HepG2 (cell line): ENCODE data around the gene SPACDR. TPM values are rescaled to one million over a fixed set of nuclear protein-coding genes. Genes with fewer than 3 reads are reported as not detected.

Experiments
- ATAC-seq: fragments of 200-7000 bp; cut with Tn5 transposase; 3 replicates; pipeline ENCODE4 v1.9.1; 2020; ENCODE audit warnings: mild to moderate bottlenecking, moderate library complexity
- BruUV-seq: library from RNA; stranded (reverse); fragments of 400-500 nt; replicated peaks from 2 replicates; lab custom pipeline; 2021; lab: Mats Ljungman, UMichigan
- CTCF ChIA-PET: fragments of 300-600 bp; formaldehyde crosslinking; extraction: SDS; loops from one replicate; lab custom pipeline; 2021; ENCODE audit warnings: low total read pairs, inconsistent platforms, low intra/inter-chr PET ratio; lab: Yijun Ruan, JAX
- POLR2A ChIA-PET: fragments of 350-600 bp; sonication (Branson Sonifier 250); formaldehyde crosslinking; loops from one replicate; lab custom pipeline; 2020; ENCODE audit warnings: antibody characterized with exemption, inconsistent platforms; lab: Yijun Ruan, JAX
- DNase-seq: peaks from one replicate; pipeline ENCODE4 v3.0.0-alpha.2; 2015; ENCODE audit warnings: low spot score
- FAIRE-seq: peaks from 3 replicates; lab custom pipeline; 2011; peaks lifted over from hg19 to GRCh38; lab: Jason Lieb, UNC
- H2AFZ ChIP-seq: one replicate; pipeline ENCODE4 v1.6.1; 2011; ENCODE audit warnings: low read length, inconsistent platforms
- H3K27ac ChIP-seq: fragments of 300-600 bp; 3 replicates; pipeline ENCODE4 v1.8.0; 2011; ENCODE audit warnings: mixed run types, mild to moderate bottlenecking, mixed read lengths, low read length, inconsistent platforms; ENCODE audit not compliant: insufficient read depth; ENCODE audit errors: extremely low read length
- H3K27me3 ChIP-seq, 2 experiments: fragments of 200-600 bp in 1 of 2; 2 replicates in 1 of 2; 3 replicates in 1 of 2; pipeline versions ENCODE4 v1.6.0 to v1.8.0; 2011; ENCODE audit warnings: low read length in 2 of 2, mild to moderate bottlenecking in 2 of 2, moderate library complexity in 2 of 2, inconsistent platforms in 1 of 2; ENCODE audit not compliant: insufficient read depth in 2 of 2, control insufficient read depth in 1 of 2
- H3K36me3 ChIP-seq, 2 experiments: fragments of 200-600 bp in 1 of 2; replicated peaks in 1 of 2; 2 replicates in 1 of 2; 3 replicates in 1 of 2; pipeline versions ENCODE4 v1.5.1 to v1.8.0; 2011; ENCODE audit warnings: low read length in 2 of 2, inconsistent platforms in 1 of 2; ENCODE audit not compliant: insufficient read depth in 2 of 2, control insufficient read depth in 1 of 2
- H3K4me1 ChIP-seq: 2 replicates; pipeline ENCODE4 v1.5.1; 2012; ENCODE audit warnings: low read length, inconsistent platforms; ENCODE audit not compliant: insufficient read depth
- H3K4me2 ChIP-seq: 2 replicates; pipeline ENCODE4 v1.6.0; 2011; ENCODE audit warnings: low read depth, low read length, inconsistent platforms
- H3K4me3 ChIP-seq, 3 experiments: fragments of 200-600 bp in 1 of 3; sonication (generic), shearing (Covaris generic) in 1 of 3; replicated peaks in 1 of 3; 2 replicates each; pipeline ENCODE4 v1.5.1; 2011 to 2016; ENCODE audit warnings: low read length in 3 of 3, inconsistent platforms in 2 of 3, low read depth in 2 of 3, mild to moderate bottlenecking in 2 of 3, control low read depth in 1 of 3, mixed read lengths in 1 of 3; ENCODE audit not compliant: insufficient read depth in 1 of 3
- H3K79me2 ChIP-seq: one replicate; pipeline ENCODE4 v1.6.1; 2011; ENCODE audit warnings: low read length, inconsistent platforms; ENCODE audit not compliant: insufficient read depth
- H3K9ac ChIP-seq: 2 replicates; pipeline ENCODE4 v1.6.0; 2011; ENCODE audit warnings: mild to moderate bottlenecking, low read depth, low read length, inconsistent platforms; ENCODE audit not compliant: insufficient read depth
- H3K9me3 ChIP-seq: 2 replicates; pipeline ENCODE4 v1.5.1; 2012; ENCODE audit warnings: mild to moderate bottlenecking, low read length
- H4K20me1 ChIP-seq: 2 replicates; pipeline ENCODE4 v1.6.0; 2011; ENCODE audit warnings: inconsistent platforms, mild to moderate bottlenecking, low read length, moderate library complexity; ENCODE audit not compliant: insufficient read depth
- ARID2 ChIP-seq: sonication (generic); formaldehyde crosslinking; IDR thresholded peaks from 2 replicates; pipeline ENCODE4 v1.8.1; 2022; ENCODE audit warnings: mild to moderate bottlenecking, missing genetic modification reagents, borderline replicate concordance
- CENPT ChIP-seq: sonication (generic); formaldehyde crosslinking; IDR thresholded peaks from 2 replicates; pipeline ENCODE4 v1.8.0; 2022; ENCODE audit warnings: low read depth, mild to moderate bottlenecking, moderate library complexity, missing genetic modification reagents
- HBP1 ChIP-seq: IDR thresholded peaks from 2 replicates; pipeline ENCODE4 v1.6.1; 2016; ENCODE audit warnings: low read depth, control low read depth
- KDM5A ChIP-seq: fragments of 200-600 bp; sonication (generic); IDR thresholded peaks from 2 replicates; pipeline ENCODE4 v1.7.0; 2018; ENCODE audit warnings: antibody characterized with exemption, mild to moderate bottlenecking, low read length, borderline replicate concordance
- PRPF4 ChIP-seq: fragments of 200-400 bp; formaldehyde crosslinking; IDR thresholded peaks from 2 replicates; pipeline ENCODE4 v1.6.1; 2016; ENCODE audit warnings: low read length, low read depth; ENCODE audit not compliant: poor library complexity, severe bottlenecking
- ZMYM2 ChIP-seq: sonication (generic); formaldehyde crosslinking; IDR thresholded peaks from 2 replicates; pipeline ENCODE4 v1.8.0; 2022; ENCODE audit warnings: mild to moderate bottlenecking, missing genetic modification reagents
- ZNF292 ChIP-seq: sonication (generic); formaldehyde crosslinking; IDR thresholded peaks from 2 replicates; pipeline ENCODE4 v1.8.1; 2022; ENCODE audit warnings: mild to moderate bottlenecking, low read depth, missing genetic modification reagents, borderline replicate concordance
- ZNF407 ChIP-seq: sonication (generic); formaldehyde crosslinking; IDR thresholded peaks from one replicate; pipeline ENCODE4 v1.5.1; 2020; ENCODE audit warnings: mild to moderate bottlenecking, missing genetic modification reagents; ENCODE audit errors: not compliant biosample characterization
- ZNF570 ChIP-seq: sonication (generic); formaldehyde crosslinking; IDR thresholded peaks from 2 replicates; pipeline ENCODE4 v1.4.0; 2020; ENCODE audit warnings: mild to moderate bottlenecking, missing genetic modification reagents, borderline replicate concordance
- WGBS: methylation state at CpG from one replicate; pipeline ENCODE4 v1.1.6; 2017; ENCODE audit warnings: low lambda C conversion rate; 5-methylcytosine and 5-hydroxymethylcytosine counted together
- in situ Hi-C: cut with HindIII; loops from 2 replicates; pipeline ENCODE4 v1.10.0; 2017; ENCODE audit warnings: low pct_unique_long_range_greater_than_20kb; ENCODE audit not compliant: extremely low pct_ligation_motif_present
- intact Hi-C: fragments of 100-400 bp; cut with micrococcal nuclease; formaldehyde crosslinking; loops from one replicate; pipeline ENCODE4 v1.10.0; 2022; ENCODE audit not compliant: unreplicated experiment
- polyA plus RNA-seq, 8 experiments: library from polyadenylated mRNA; depleted of rRNA in 3 of 8; stranded (reverse) in 7 of 8; unstranded in 1 of 8; fragments of >200 nt; fragmentation: Illumina TruSeq in 4 of 8; extraction: Trizol in 4 of 8; gene quantifications; 2 replicates each; pipeline versions ENCODE4 v1.2.1 to v1.2.3, GENCODE V29; 2011 to 2016; ENCODE audit warnings: low read depth in 4 of 8, missing spikeins in 1 of 8, mixed read lengths in 1 of 8; ENCODE audit not compliant: insufficient read depth in 1 of 8
- total RNA-seq, 5 experiments: library from RNA; depleted of rRNA; stranded (reverse); fragments of >200 nt; fragmentation: Illumina TruSeq; extraction: Trizol; gene quantifications; 2 replicates each; pipeline ENCODE4 v1.2.3, GENCODE V29; 2016; ENCODE audit warnings: low read depth in 1 of 5

Gene SPACDR
- total and polyA plus RNA-seq, 2 of the 13 experiments (the other 11 are each of a cell fraction or from before 2014, with no cell fraction given), result 0.41 TPM; not detected in 1

GRCh38 chr7:100476101-100476780 lies 12.2 kb upstream of the SPACDR start:
- H3K79me2 ChIP-seq, result peaks cover 1% of the 10 kb centered on the region
- H3K9ac ChIP-seq, result no peak overlapping the region
- H3K27me3 ChIP-seq, result 0 out of 5 replicates have a peak, but pooled peaks cover 0 to under 1% of the 10 kb centered on the region in 2 experiments
- no peak overlapping the region for H2AFZ ChIP-seq
- ChIA-PET POLR2A (no interaction called here), CTCF (no interaction called here)
- H3K36me3 ChIP-seq, result peaks cover 4 to 8% of the 10 kb centered on the region in 2 experiments; a peak in 4 of 5 replicates
- no peaks in the 10 kb centered on the region for H4K20me1 ChIP-seq
- no peak overlapping the region; the same call in 1 of the 2 replicates for H3K4me2 ChIP-seq
- no peak for FAIRE-seq
- intact Hi-C loops, result no loop called here
- peaks cover 14% of the 10 kb centered on the region for H3K4me1 ChIP-seq
- no peak for ATAC-seq
- DNase-seq, result no peak
- peak overlapping the region in 1 of 3 experiments; percentile 4; a peak in 1 of 6 replicates for H3K4me3 ChIP-seq
- in situ Hi-C loops, result no loop called here
- no peaks in the 10 kb centered on the region for H3K9me3 ChIP-seq
- 75% methylated on average over 6 of the region's 6 CpGs for WGBS
- no TSS peak for BruUV-seq
- no peak overlapping the region for H3K27ac ChIP-seq
- TF ChIP-seq ZNF570 (CRISPR knock-in tag) (no peak), KDM5A (no peak), ZNF407 (CRISPR knock-in tag) (no peak), ZNF292 (no peak), PRPF4 (no peak), ZMYM2 (no peak), HBP1 (CRISPR knock-in tag) (no peak), ARID2 (CRISPR knock-in tag) (no peak), CENPT (CRISPR knock-in tag) (no peak)
